ENCODE measurements around the gene FLYWCH2. TPM values are rescaled to one million over a fixed set of nuclear protein-coding genes. Genes with fewer than 3 reads are reported as not detected.

The FLYWCH2 gene
- total and polyA plus RNA-seq, 2 of the 8 experiments (the other 6 are each of a cell fraction or from before 2014, with no cell fraction given): 16.4 to 30.7 TPM

GRCh38 chr16:2859686-2860265 is 23.2 kb upstream of the FLYWCH2 start:
- no peak for FAIRE-seq
- H2AK5ac ChIP-seq (ENCODE audit: low read depth, low read length): no peak overlapping the region
- WGBS, 2 experiments (ENCODE audit: extremely low coverage in 1 of 2, insufficient coverage in 1 of 2, insufficient read length in 1 of 2, insufficient replicate concordance in 2 of 2, low coverage in 1 of 2, low lambda C conversion rate in 2 of 2, missing lambda C conversion rate in 1 of 2): 83% methylated on average over 9 of the region's 10 CpGs; no CpG with 5 or more reads in 1 of the 2 experiments
- peaks cover 0 to 2% of the 10 kb centered on the region in 2 experiments for H4K20me1 ChIP-seq (replicated peaks in 1 of 2; ENCODE audit: control insufficient read depth in 1 of 2, insufficient read depth in 2 of 2, low read length in 2 of 2)
- no peak for DNase-seq (ENCODE audit: low read depth in 1 of 2, low spot score in 2 of 2)
- H2BK20ac ChIP-seq (ENCODE audit: low read length): no peak overlapping the region
- no peaks in the 10 kb centered on the region for H3K79me2 ChIP-seq (ENCODE audit: control insufficient read depth in 1 of 2, insufficient read depth in 2 of 2, low read length in 2 of 2)
- no peak overlapping the region for H4K91ac ChIP-seq (replicated peaks; ENCODE audit: insufficient read length, low read length)
- H3K4me1 ChIP-seq (replicated peaks in 1 of 4; ENCODE audit: control insufficient read depth in 3 of 4, insufficient read depth in 4 of 4, low read length in 3 of 4): peaks cover 3 to 12% (median 6%) of the 10 kb centered on the region in 4 experiments; a peak in 5 of 7 replicates
- CTCF ChIA-PET (ENCODE audit: partially characterized antibody): interaction anchor here (1.2 to 7.4 kb wide), 6 partner anchors 8 to 65 kb away, joined by 3 to 53 read pairs (median 4); no protein-coding TSS in a partner anchor
- no peak overlapping the region; the same call in 1 of the 2 replicates for H2BK12ac ChIP-seq (ENCODE audit: low read depth, low read length)
- H2AFZ ChIP-seq (ENCODE audit: low read length): no peak overlapping the region
- no peak overlapping the region for H3K27ac ChIP-seq (ENCODE audit: low read depth, low read length)
- no peak overlapping the region for H3K14ac ChIP-seq (ENCODE audit: insufficient read length)
- H2BK5ac ChIP-seq (ENCODE audit: low read depth, low read length): no peak overlapping the region
- H3K9ac ChIP-seq (replicated peaks in 1 of 4; ENCODE audit: extremely low read depth in 1 of 4, low read depth in 3 of 4, low read length in 3 of 4): no peak overlapping the region
- peaks cover 2 to 30% (median 13%) of the 10 kb centered on the region in 4 experiments; a peak in 6 of 7 replicates for H3K27me3 ChIP-seq (replicated peaks in 1 of 4; ENCODE audit: control insufficient read depth in 3 of 4, extremely low read depth in 1 of 4, insufficient read depth in 3 of 4, low read length in 3 of 4)
- no peak overlapping the region for H4K8ac ChIP-seq (ENCODE audit: extremely low read depth, insufficient read depth, low read length)
- peaks cover 11% of the 10 kb centered on the region; the same call in 1 of the 2 replicates for H3K23me2 ChIP-seq (ENCODE audit: low read depth, low read length)
- H2BK15ac ChIP-seq (ENCODE audit: low read length): no peak overlapping the region
- no peaks in the 10 kb centered on the region for H3K79me1 ChIP-seq (ENCODE audit: low read depth, low read length)
- H3K9me3 ChIP-seq (ENCODE audit: insufficient read depth in 2 of 2, low read depth in 1 of 2, low read length in 1 of 2): peaks cover 0 to 7% of the 10 kb centered on the region in 2 experiments; a peak in 1 of 4 replicates
- H3K4me2 ChIP-seq (ENCODE audit: insufficient read depth in 1 of 2, low read depth in 2 of 2, low read length in 2 of 2): no peak overlapping the region; a peak in 1 of 4 replicates
- H2BK120ac ChIP-seq (replicated peaks; ENCODE audit: low read depth, low read length): no peak overlapping the region
- POLR2A ChIA-PET (ENCODE audit: partially characterized antibody): no interaction called here
- no peak overlapping the region for H3K23ac ChIP-seq (ENCODE audit: insufficient read length)
- H3K56ac ChIP-seq (replicated peaks; ENCODE audit: insufficient read length, low read depth, low read length): no peak overlapping the region
- no peak overlapping the region for H3K4ac ChIP-seq (replicated peaks; ENCODE audit: insufficient read length, low read depth, low read length)
- H4K5ac ChIP-seq (ENCODE audit: insufficient read length, low read depth, low read length): no peak overlapping the region
- no peak overlapping the region for H3K18ac ChIP-seq (ENCODE audit: extremely low read depth, low read length)
- H3K4me3 ChIP-seq (ENCODE audit: extremely low read depth in 1 of 4, insufficient read depth in 2 of 4, low read depth in 3 of 4, low read length in 4 of 4): no peak overlapping the region
- H3K36me3 ChIP-seq (ENCODE audit: control insufficient read depth in 2 of 4, insufficient read depth in 4 of 4, low read length in 3 of 4): no peaks in the 10 kb centered on the region
- TF ChIP-seq GABPA (IDR thresholded peaks at IDR 0.05; ENCODE audit: borderline replicate concordance, insufficient read depth, low read length) (no peak), KDM1A (IDR thresholded peaks at IDR 0.05; ENCODE audit: borderline replicate concordance, low read length) (no peak), RNF2 (IDR thresholded peaks at IDR 0.05; ENCODE audit: borderline replicate concordance, low read depth, low read length, missing control alignments, poor library complexity, severe bottlenecking) (no peak), GTF2F1 (IDR thresholded peaks at IDR 0.05; ENCODE audit: borderline replicate concordance, low read depth, low read length) (no peak), BCL11A (IDR thresholded peaks at IDR 0.05; ENCODE audit: low read depth in 2 of 2, low read length in 2 of 2) (no peak), JUN (IDR thresholded peaks at IDR 0.05; ENCODE audit: low read depth, low read length) (no peak), PHF8 (conservative IDR thresholded peaks at IDR 0.05; ENCODE audit: low read depth, low read length) (no peak)
